Measurements from ENCODE around the gene RICTOR. TPM values are rescaled to one million over a fixed set of nuclear protein-coding genes. Genes with fewer than 3 reads are reported as not detected.

The RICTOR gene
- total RNA-seq, 1 donor from 2014 or later, result 41.3 TPM

GRCh38 chr5:38941912-38942311, 132.3 kb downstream of the RICTOR start:
- Histone ChIP-seq H3K4me2 (no peak overlapping the region), H2AFZ (replicated peaks) (no peak overlapping the region), H3K36me3 (peaks cover 16% of the 10 kb centered on the region), H3K4me1 (no peaks in the 10 kb centered on the region), H3K9me3 (ENCODE audit: low read depth) (no peaks in the 10 kb centered on the region), H3F3A (ENCODE audit: low read depth) (no peaks in the 10 kb centered on the region), H3K27ac (no peak overlapping the region), H4K20me1 (ENCODE audit: low read depth) (no peaks in the 10 kb centered on the region), H3K4me3 (no peak overlapping the region), H3K27me3 (no peaks in the 10 kb centered on the region), H3K79me2 (ENCODE audit: low read depth) (no peaks in the 10 kb centered on the region), H3K9ac (no peak overlapping the region)
- Mint-ChIP-seq H3K27ac (no peak overlapping the region), H3K4me3 (no peak overlapping the region), H3K9me3 (no peaks in the 10 kb centered on the region), H3K27me3 (ENCODE audit: insufficient read depth, low read depth) (peaks cover 5% of the 10 kb centered on the region), H3K36me3 (peaks cover 8% of the 10 kb centered on the region), H3K4me1 (no peaks in the 10 kb centered on the region)
- TF ChIP-seq EZH2 (IDR thresholded peaks at IDR 0.05) (no peak), EZH2phosphoT487 (IDR thresholded peaks at IDR 0.05) (no peak)
- TF ChIP-seq, protein P1, sequence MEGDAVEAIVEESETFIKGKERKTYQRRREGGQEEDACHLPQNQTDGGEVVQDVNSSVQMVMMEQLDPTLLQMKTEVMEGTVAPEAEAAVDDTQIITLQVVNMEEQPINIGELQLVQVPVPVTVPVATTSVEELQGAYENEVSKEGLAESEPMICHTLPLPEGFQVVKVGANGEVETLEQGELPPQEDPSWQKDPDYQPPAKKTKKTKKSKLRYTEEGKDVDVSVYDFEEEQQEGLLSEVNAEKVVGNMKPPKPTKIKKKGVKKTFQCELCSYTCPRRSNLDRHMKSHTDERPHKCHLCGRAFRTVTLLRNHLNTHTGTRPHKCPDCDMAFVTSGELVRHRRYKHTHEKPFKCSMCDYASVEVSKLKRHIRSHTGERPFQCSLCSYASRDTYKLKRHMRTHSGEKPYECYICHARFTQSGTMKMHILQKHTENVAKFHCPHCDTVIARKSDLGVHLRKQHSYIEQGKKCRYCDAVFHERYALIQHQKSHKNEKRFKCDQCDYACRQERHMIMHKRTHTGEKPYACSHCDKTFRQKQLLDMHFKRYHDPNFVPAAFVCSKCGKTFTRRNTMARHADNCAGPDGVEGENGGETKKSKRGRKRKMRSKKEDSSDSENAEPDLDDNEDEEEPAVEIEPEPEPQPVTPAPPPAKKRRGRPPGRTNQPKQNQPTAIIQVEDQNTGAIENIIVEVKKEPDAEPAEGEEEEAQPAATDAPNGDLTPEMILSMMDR (IDR thresholded peaks at IDR 0.05), result no peak
- no peak for DNase-seq (ENCODE audit: low spot score)

DNA sequence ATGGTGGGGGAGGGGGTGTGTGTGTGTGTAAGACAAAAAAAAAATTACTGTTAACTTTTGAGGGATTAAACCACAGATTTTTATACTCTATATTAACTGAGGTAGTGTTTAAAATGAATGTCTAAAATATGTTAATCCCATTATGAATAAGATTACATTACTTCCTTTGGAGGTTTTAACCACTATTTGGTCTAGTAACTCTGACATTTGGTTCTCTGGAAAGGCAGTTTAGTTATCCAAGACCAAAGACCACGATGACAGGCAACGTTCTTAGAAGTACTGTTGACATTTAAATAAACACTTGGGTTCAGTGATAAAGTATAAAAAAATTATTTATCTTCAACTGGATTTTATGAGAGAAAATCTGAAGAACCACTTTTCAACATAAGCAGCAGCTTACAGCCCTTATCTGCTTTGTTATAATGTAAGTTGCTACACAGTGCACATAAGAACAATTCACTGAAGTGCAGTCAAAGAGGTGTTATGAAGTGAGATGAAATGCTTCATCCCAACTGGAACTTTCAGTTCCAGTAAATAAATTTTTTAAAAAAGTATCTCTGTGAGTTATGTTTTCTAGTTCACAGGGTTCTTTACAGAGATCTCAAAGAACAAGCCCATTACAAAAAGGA, 133.9 kb downstream of the RICTOR start:
- H3K79me2 ChIP-seq (ENCODE audit: low read depth), result no peaks in the 10 kb centered on the region
- no peaks in the 10 kb centered on the region for H3K9me3 Mint-ChIP-seq
- no peak overlapping the region for H3K4me2 ChIP-seq
- H4K20me1 ChIP-seq (ENCODE audit: low read depth), result no peaks in the 10 kb centered on the region
- no peak for DNase-seq (ENCODE audit: low spot score)
- H3K4me1 ChIP-seq, result no peaks in the 10 kb centered on the region
- H3K9me3 ChIP-seq (ENCODE audit: low read depth), result no peaks in the 10 kb centered on the region
- no peak overlapping the region for H3K27ac ChIP-seq
- no peaks in the 10 kb centered on the region for H3F3A ChIP-seq (ENCODE audit: low read depth)
- TF ChIP-seq, protein P1 (IDR thresholded peaks at IDR 0.05), result no peak
- TF ChIP-seq EZH2phosphoT487 (IDR thresholded peaks at IDR 0.05) (no peak), EZH2 (IDR thresholded peaks at IDR 0.05) (no peak)
- no peak overlapping the region for H2AFZ ChIP-seq (replicated peaks)
- peaks cover 10% of the 10 kb centered on the region for H3K36me3 ChIP-seq
- no peaks in the 10 kb centered on the region for H3K27me3 ChIP-seq
- H3K4me3 Mint-ChIP-seq, result no peak overlapping the region
- H3K27me3 Mint-ChIP-seq (ENCODE audit: insufficient read depth, low read depth), result peaks cover 5% of the 10 kb centered on the region
- peaks cover 12% of the 10 kb centered on the region for H3K36me3 Mint-ChIP-seq
- H3K9ac ChIP-seq, result no peak overlapping the region
- H3K27ac Mint-ChIP-seq, result no peak overlapping the region
- no peaks in the 10 kb centered on the region for H3K4me1 Mint-ChIP-seq
- no peak overlapping the region for H3K4me3 ChIP-seq

- no peaks in the 10 kb centered on the region for H3K4me1 Mint-ChIP-seq
- TF ChIP-seq, protein P1 (IDR thresholded peaks at IDR 0.05), result no peak
- TF ChIP-seq EZH2 (IDR thresholded peaks at IDR 0.05) (no peak), EZH2phosphoT487 (IDR thresholded peaks at IDR 0.05) (no peak)
- Histone ChIP-seq H3F3A (ENCODE audit: low read depth) (no peaks in the 10 kb centered on the region), H3K9me3 (ENCODE audit: low read depth) (no peaks in the 10 kb centered on the region), H3K79me2 (ENCODE audit: low read depth) (no peaks in the 10 kb centered on the region), H3K4me1 (no peaks in the 10 kb centered on the region), H2AFZ (replicated peaks) (no peak overlapping the region), H3K36me3 (peaks cover 6% of the 10 kb centered on the region), H3K27me3 (no peaks in the 10 kb centered on the region), H3K4me2 (no peak overlapping the region), H3K4me3 (no peak overlapping the region), H3K27ac (no peak overlapping the region), H3K9ac (no peak overlapping the region), H4K20me1 (ENCODE audit: low read depth) (no peaks in the 10 kb centered on the region)
- H3K9me3 Mint-ChIP-seq, result no peaks in the 10 kb centered on the region
- no peak overlapping the region for H3K4me3 Mint-ChIP-seq
- no peak for DNase-seq (ENCODE audit: low spot score)
- peaks cover 7% of the 10 kb centered on the region for H3K27me3 Mint-ChIP-seq (ENCODE audit: insufficient read depth, low read depth)
- H3K36me3 Mint-ChIP-seq, result peaks cover 9% of the 10 kb centered on the region
- H3K27ac Mint-ChIP-seq, result no peak overlapping the region
These were observed 135.2 kb downstream of the RICTOR start for GRCh38 chr5:38938973-38939372.

Data from neural progenitor cell (in vitro differentiated cells).